ENCODE data around the gene ZNF580. TPM values are rescaled to one million over a fixed set of nuclear protein-coding genes. Genes with fewer than 3 reads are reported as not detected.

Gene ZNF580
- total and polyA plus RNA-seq, 9 of the 15 experiments (the other 6 are each of a cell fraction or from before 2014, with no cell fraction given) = 2.3 to 47.4 (median 6.0) TPM

GRCh38 chr19:55598719-55599467 is 41.9 kb upstream of the ZNF580 start (continued):
- TF ChIP-seq NFE2 (IDR thresholded peaks at IDR 0.05; ENCODE audit: low read depth) (no peak), ZNF444 (CRISPR knock-in tag; IDR thresholded peaks at IDR 0.05) (no peak), CBX3 (IDR thresholded peaks at IDR 0.05; ENCODE audit: borderline replicate concordance in 1 of 2, low read length in 2 of 2) (no peak), NONO (IDR thresholded peaks at IDR 0.05; ENCODE audit: low read depth in 2 of 2, low read length in 1 of 2) (peak; percentile 51 to 78; a peak in 3 of 4 replicates), ZNF41 (CRISPR knock-in tag; conservative IDR thresholded peaks at IDR 0.05) (no peak), ZNF695 (CRISPR knock-in tag; IDR thresholded peaks at IDR 0.05) (0 out of 2 replicates have a peak, but pooled peaks have one; percentile 34), ZNF589 (CRISPR knock-in tag; IDR thresholded peaks at IDR 0.05; ENCODE audit: low read depth) (no peak), POLR2H (tag; IDR thresholded peaks at IDR 0.05; ENCODE audit: low read depth) (peak; percentile 80), TRIM28 (IDR thresholded peaks at IDR 0.05) (no peak), ZNF197 (CRISPR knock-in tag; IDR thresholded peaks at IDR 0.05; ENCODE audit: low read depth) (no peak), TEAD4 (IDR thresholded peaks at IDR 0.05; ENCODE audit: low read length) (no peak), TEAD4 (CRISPR knock-in tag; IDR thresholded peaks at IDR 0.05; ENCODE audit: borderline replicate concordance) (no peak), ZNF165 (CRISPR knock-in tag; IDR thresholded peaks at IDR 0.05; ENCODE audit: borderline replicate concordance) (no peak), ILK (tag; IDR thresholded peaks at IDR 0.05; ENCODE audit: borderline replicate concordance, low read depth) (no peak), HDAC2 (IDR thresholded peaks at IDR 0.05) (no peak), ZNF449 (CRISPR knock-in tag; IDR thresholded peaks at IDR 0.05) (no peak), GTF2E2 (tag; IDR thresholded peaks at IDR 0.05) (peak; percentile 88; the same call in 1 of the 2 replicates), MXI1 (IDR thresholded peaks at IDR 0.05; ENCODE audit: low read depth, low read length) (no peak), HNRNPLL (IDR thresholded peaks at IDR 0.05; ENCODE audit: low read depth, low read length, poor library complexity, severe bottlenecking) (peak; percentile 70), IFI16 (CRISPR knock-in tag; IDR thresholded peaks at IDR 0.05) (no peak)
